IMR-90 (cell line): ENCODE measurements around the gene FGF21. TPM values are rescaled to one million over a fixed set of nuclear protein-coding genes. Genes with fewer than 3 reads are reported as not detected.

Experiments
- ATAC-seq: fragments of 200-7000 bp; cut with Tn5 transposase; 2 replicates; pipeline ENCODE4 v1.9.1; 2020; ENCODE audit warnings: low read depth, mild to moderate bottlenecking, moderate library complexity
- BruUV-seq: library from RNA; stranded (reverse); fragments of 400-500 nt; replicated peaks from 2 replicates; lab custom pipeline; 2021; lab: Mats Ljungman, UMichigan
- CTCF ChIA-PET: fragments of 300-600 bp; formaldehyde crosslinking; extraction: SDS; loops from one replicate; lab custom pipeline; 2021; ENCODE audit warnings: antibody characterized with exemption; lab: Yijun Ruan, JAX
- POLR2A ChIA-PET: fragments of 300-600 bp; sonication (Branson Sonifier 250); formaldehyde crosslinking; loops from one replicate; lab custom pipeline; 2022; ENCODE audit warnings: antibody characterized with exemption; ENCODE audit not compliant: unreplicated experiment; lab: Charles Lee
- DNase-seq: peaks from one replicate; pipeline ENCODE4 v3.0.0; 2013
- H2AFZ ChIP-seq: replicated peaks from 2 replicates; pipeline ENCODE3; 2013; ENCODE audit warnings: low read length, mild to moderate bottlenecking; ENCODE audit not compliant: poor library complexity
- H2AK5ac ChIP-seq: 2 replicates; pipeline ENCODE4 v1.6.1; 2013; ENCODE audit warnings: low read depth, low read length, inconsistent platforms
- H2AK9ac ChIP-seq: replicated peaks from 2 replicates; pipeline ENCODE3; 2013; ENCODE audit warnings: mild to moderate bottlenecking, low read depth, low read length, moderate library complexity; ENCODE audit not compliant: poor library complexity
- H2BK120ac ChIP-seq: 2 replicates; pipeline ENCODE4 v1.6.1; 2013; ENCODE audit warnings: low read depth, low read length, inconsistent platforms
- H2BK15ac ChIP-seq: 3 replicates; pipeline ENCODE4 v1.6.1; 2013; ENCODE audit warnings: low read depth, low read length, inconsistent platforms
- H2BK20ac ChIP-seq: 2 replicates; pipeline ENCODE4 v1.6.1; 2013; ENCODE audit warnings: low read depth, mild to moderate bottlenecking, inconsistent platforms, low read length, moderate library complexity
- H2BK5ac ChIP-seq: 2 replicates; pipeline ENCODE4 v1.6.1; 2013; ENCODE audit warnings: mild to moderate bottlenecking, low read depth, low read length, inconsistent platforms; ENCODE audit not compliant: poor library complexity, severe bottlenecking
- H3K14ac ChIP-seq: replicated peaks from 2 replicates; pipeline ENCODE4 v1.6.1; 2013; ENCODE audit warnings: low read depth, low read length, inconsistent platforms
- H3K18ac ChIP-seq: 2 replicates; pipeline ENCODE4 v1.6.1; 2013; ENCODE audit warnings: low read depth, low read length, control low read depth
- H3K23ac ChIP-seq: 2 replicates; pipeline ENCODE4 v1.6.1; 2013; ENCODE audit warnings: low read depth, low read length, inconsistent platforms
- H3K27ac ChIP-seq: 2 replicates; pipeline ENCODE4 v1.5.1; 2013; ENCODE audit warnings: mild to moderate bottlenecking, control low read depth, low read length; ENCODE audit not compliant: insufficient read depth
- H3K27me3 ChIP-seq: 2 replicates; pipeline ENCODE4 v1.6.1; 2013; ENCODE audit warnings: low read length; ENCODE audit not compliant: control insufficient read depth, insufficient read depth
- H3K36me3 ChIP-seq: 2 replicates; pipeline ENCODE4 v1.6.1; 2013; ENCODE audit warnings: low read length, mixed read lengths; ENCODE audit not compliant: control insufficient read depth, insufficient read depth
- H3K4ac ChIP-seq: 2 replicates; pipeline ENCODE4 v1.6.1; 2013; ENCODE audit warnings: low read depth, low read length, inconsistent platforms
- H3K4me1 ChIP-seq: 2 replicates; pipeline ENCODE4 v1.6.1; 2013; ENCODE audit warnings: low read length, mixed read lengths; ENCODE audit not compliant: control insufficient read depth, insufficient read depth
- H3K4me2 ChIP-seq: 2 replicates; pipeline ENCODE4 v1.6.1; 2013; ENCODE audit warnings: low read depth, mild to moderate bottlenecking, control low read depth, low read length, moderate library complexity
- H3K4me3 ChIP-seq: 2 replicates; pipeline ENCODE4 v1.5.1; 2013; ENCODE audit warnings: low read depth, mild to moderate bottlenecking, control low read depth, low read length, moderate library complexity; ENCODE audit not compliant: insufficient read depth
- H3K56ac ChIP-seq: 2 replicates; pipeline ENCODE4 v1.6.1; 2013; ENCODE audit warnings: low read length, inconsistent platforms; ENCODE audit not compliant: insufficient read depth; ENCODE audit errors: extremely low read depth
- H3K79me1 ChIP-seq, 2 experiments: 2 replicates each; pipeline ENCODE4 v1.6.1; 2013; ENCODE audit warnings: low read length in 2 of 2, inconsistent platforms in 1 of 2, low read depth in 1 of 2
- H3K9ac ChIP-seq: 2 replicates; pipeline ENCODE4 v1.6.1; 2013; ENCODE audit warnings: low read depth, low read length, control low read depth
- H3K9me1 ChIP-seq: 2 replicates; pipeline ENCODE4 v1.6.1; 2013; ENCODE audit warnings: low read length, inconsistent platforms; ENCODE audit not compliant: insufficient read depth
- H3K9me3 ChIP-seq: 2 replicates; pipeline ENCODE4 v1.6.1; 2013; ENCODE audit warnings: low read length; ENCODE audit not compliant: control insufficient read depth, insufficient read depth
- H4K20me1 ChIP-seq: 2 replicates; pipeline ENCODE4 v1.6.1; 2013; ENCODE audit warnings: low read length, inconsistent platforms; ENCODE audit not compliant: insufficient read depth
- H4K5ac ChIP-seq: 2 replicates; pipeline ENCODE4 v1.6.1; 2013; ENCODE audit warnings: mild to moderate bottlenecking, low read depth, low read length, control low read depth
- H4K8ac ChIP-seq, 2 experiments: 2 replicates each; pipeline ENCODE4 v1.6.1; 2013; ENCODE audit warnings: low read depth in 2 of 2, low read length in 2 of 2, control low read depth in 1 of 2, inconsistent platforms in 1 of 2
- H4K91ac ChIP-seq: 2 replicates; pipeline ENCODE4 v1.6.1; 2013; ENCODE audit warnings: low read depth, low read length, inconsistent platforms; ENCODE audit not compliant: insufficient read depth
- BHLHE40 ChIP-seq: fragments of 150-350 bp; IDR thresholded peaks from 2 replicates; pipeline ENCODE4 v1.6.1; 2016; ENCODE audit warnings: mild to moderate bottlenecking, low read depth, low read length
- CEBPB ChIP-seq: IDR thresholded peaks from 2 replicates; pipeline ENCODE4 v1.6.1; 2012; ENCODE audit warnings: low read depth, low read length, improper control_type of control experiment
- CHD1 ChIP-seq: IDR thresholded peaks from 2 replicates; pipeline ENCODE4 v1.6.1; 2012; ENCODE audit warnings: low read depth, low read length, improper control_type of control experiment
- CTCF ChIP-seq: conservative IDR thresholded peaks from 2 replicates; pipeline ENCODE4 v1.5.1; 2012; ENCODE audit warnings: mild to moderate bottlenecking, low read depth, low read length, improper control_type of control experiment
- ELK1 ChIP-seq: fragments of 150-350 bp; IDR thresholded peaks from 2 replicates; pipeline ENCODE4 v1.6.1; 2016; ENCODE audit warnings: low read depth, mild to moderate bottlenecking, low read length, moderate library complexity, borderline replicate concordance
- FOS ChIP-seq: fragments of 150-350 bp; IDR thresholded peaks from 2 replicates; pipeline ENCODE4 v1.6.1; 2016; ENCODE audit warnings: low read depth, low read length
- MAFK ChIP-seq: IDR thresholded peaks from 2 replicates; pipeline ENCODE4 v1.6.1; 2012; ENCODE audit warnings: low read depth, low read length, improper control_type of control experiment
- MAZ ChIP-seq: IDR thresholded peaks from 2 replicates; pipeline ENCODE4 v1.6.1; 2012; ENCODE audit warnings: low read depth, mild to moderate bottlenecking, low read length, improper control_type of control experiment, moderate library complexity, borderline replicate concordance
- MXI1 ChIP-seq: IDR thresholded peaks from 2 replicates; pipeline ENCODE4 v1.6.1; 2012; ENCODE audit warnings: low read depth, mild to moderate bottlenecking, low read length, moderate library complexity, borderline replicate concordance
- NFE2L2 ChIP-seq: fragments of 150-350 bp; IDR thresholded peaks from 2 replicates; pipeline ENCODE4 v1.6.1; 2016; ENCODE audit warnings: low read depth, mild to moderate bottlenecking, low read length
- POLR2A ChIP-seq: IDR thresholded peaks from 2 replicates; pipeline ENCODE4 v1.6.1; 2012; ENCODE audit warnings: mild to moderate bottlenecking, low read depth, low read length
- RAD21 ChIP-seq: IDR thresholded peaks from 2 replicates; pipeline ENCODE4 v1.6.1; 2012; ENCODE audit warnings: low read length, improper control_type of control experiment
- RCOR1 ChIP-seq: IDR thresholded peaks from 2 replicates; pipeline ENCODE4 v1.6.1; 2012; ENCODE audit warnings: mild to moderate bottlenecking, low read length, improper control_type of control experiment; ENCODE audit not compliant: insufficient replicate concordance
- RFX5 ChIP-seq: IDR thresholded peaks from 2 replicates; pipeline ENCODE4 v1.8.0; 2012; ENCODE audit warnings: low read depth, mild to moderate bottlenecking, low read length, moderate library complexity
- SMC3 ChIP-seq: fragments of 150-350 bp; IDR thresholded peaks from 2 replicates; pipeline ENCODE4 v1.6.1; 2016; ENCODE audit warnings: low read depth, mild to moderate bottlenecking, antibody characterized with exemption, low read length, moderate library complexity
- USF2 ChIP-seq: fragments of 150-350 bp; IDR thresholded peaks from 2 replicates; pipeline ENCODE4 v1.6.1; 2017; ENCODE audit warnings: mild to moderate bottlenecking, antibody characterized with exemption, low read length, low read depth
- WGBS, 2 experiments: methylation state at CpG; one replicate each; pipeline versions ENCODE4 v1.1.5 to v1.1.7; 2013; ENCODE audit warnings: missing lambda C conversion rate in 2 of 2; ENCODE audit not compliant: insufficient read length in 1 of 2; ENCODE audit errors: extremely low coverage in 2 of 2; 5-methylcytosine and 5-hydroxymethylcytosine counted together
- dilution Hi-C: fragments of 300-500 bp; cut with HindIII; formaldehyde crosslinking; loops from one replicate; pipeline ENCODE4 v1.14.3; 2018; ENCODE audit warnings: low sequenced_read_pairs; ENCODE audit not compliant: unreplicated experiment
- in situ Hi-C: fragments of 300-500 bp; cut with MboI; formaldehyde crosslinking; loops from 3 replicates; pipeline ENCODE4 v1.14.3; 2019; ENCODE audit warnings: low sequenced_read_pairs, inconsistent platforms, mixed read lengths
- intact Hi-C: fragments of 100-400 bp; cut with micrococcal nuclease; formaldehyde crosslinking; loops from 2 replicates; pipeline ENCODE4 v1.10.0; 2022
- polyA plus RNA-seq, 3 experiments: library from polyadenylated mRNA; depleted of rRNA; stranded (reverse); fragments of >200 nt; gene quantifications; 2 replicates each; pipeline ENCODE4 v1.2.3, GENCODE V29; 2012; ENCODE audit warnings: low replicate concordance in 1 of 3
- total RNA-seq: library from RNA; depleted of rRNA; stranded (reverse); fragments of >200 nt; gene quantifications from 2 replicates; pipeline ENCODE4 v1.2.3, GENCODE V29; 2012

The FGF21 gene
- total and polyA plus RNA-seq, 2 of the 4 experiments (the other 2 are of a cell fraction): not detected

GRCh38 chr19:48770734-48771472 lies 15.6 kb downstream of the FGF21 start:
- dilution Hi-C loops: no loop called here
- intact Hi-C loops: no loop called here
- H3K4me1 ChIP-seq: no peaks in the 10 kb centered on the region
- no peak overlapping the region for H3K27ac ChIP-seq
- DNase-seq: no peak
- no peak overlapping the region for H3K18ac ChIP-seq
- no peaks in the 10 kb centered on the region for H3K9me3 ChIP-seq
- H4K8ac ChIP-seq: no peak overlapping the region
- H3K4me2 ChIP-seq: no peak overlapping the region
- H2AK9ac ChIP-seq: no peak overlapping the region
- no peaks in the 10 kb centered on the region for H4K20me1 ChIP-seq
- no peak overlapping the region for H3K4me3 ChIP-seq
- no peaks in the 10 kb centered on the region for H3K36me3 ChIP-seq
- in situ Hi-C loops: no loop called here
- no peak overlapping the region for H2AFZ ChIP-seq
- no peak overlapping the region for H2BK5ac ChIP-seq
- no peak overlapping the region for H3K56ac ChIP-seq
- H3K9me1 ChIP-seq: no peaks in the 10 kb centered on the region
- ATAC-seq: no peak
- TF ChIP-seq FOS (no peak), BHLHE40 (no peak), USF2 (no peak), SMC3 (no peak), NFE2L2 (no peak), MXI1 (no peak), RCOR1 (no peak), RAD21 (no peak), CTCF (no peak), RFX5 (no peak), CHD1 (no peak), MAFK (no peak), CEBPB (no peak), ELK1 (no peak), POLR2A (no peak), MAZ (no peak)
- CTCF ChIA-PET: no interaction called here
- no peak overlapping the region for H2AK5ac ChIP-seq
- H3K4ac ChIP-seq: no peak overlapping the region
- H3K14ac ChIP-seq: no peak overlapping the region
- H4K5ac ChIP-seq: no peak overlapping the region
- H3K9ac ChIP-seq: no peak overlapping the region
- peaks cover 26% of the 10 kb centered on the region for H3K27me3 ChIP-seq
- WGBS, 2 experiments: 49% methylated on average over 5 of the region's 20 CpGs; no CpG with 5 or more reads in 1 of the 2 experiments
- no peak overlapping the region for H3K23ac ChIP-seq
- no peaks in the 10 kb centered on the region for H3K79me1 ChIP-seq
- BruUV-seq: no TSS peak
- H4K91ac ChIP-seq: no peak overlapping the region
- H2BK120ac ChIP-seq: no peak overlapping the region
- no peak overlapping the region for H2BK15ac ChIP-seq
- no peak overlapping the region for H2BK20ac ChIP-seq
- POLR2A ChIA-PET: no interaction called here
